ENCODE results near the gene LRRC28.

DNA sequence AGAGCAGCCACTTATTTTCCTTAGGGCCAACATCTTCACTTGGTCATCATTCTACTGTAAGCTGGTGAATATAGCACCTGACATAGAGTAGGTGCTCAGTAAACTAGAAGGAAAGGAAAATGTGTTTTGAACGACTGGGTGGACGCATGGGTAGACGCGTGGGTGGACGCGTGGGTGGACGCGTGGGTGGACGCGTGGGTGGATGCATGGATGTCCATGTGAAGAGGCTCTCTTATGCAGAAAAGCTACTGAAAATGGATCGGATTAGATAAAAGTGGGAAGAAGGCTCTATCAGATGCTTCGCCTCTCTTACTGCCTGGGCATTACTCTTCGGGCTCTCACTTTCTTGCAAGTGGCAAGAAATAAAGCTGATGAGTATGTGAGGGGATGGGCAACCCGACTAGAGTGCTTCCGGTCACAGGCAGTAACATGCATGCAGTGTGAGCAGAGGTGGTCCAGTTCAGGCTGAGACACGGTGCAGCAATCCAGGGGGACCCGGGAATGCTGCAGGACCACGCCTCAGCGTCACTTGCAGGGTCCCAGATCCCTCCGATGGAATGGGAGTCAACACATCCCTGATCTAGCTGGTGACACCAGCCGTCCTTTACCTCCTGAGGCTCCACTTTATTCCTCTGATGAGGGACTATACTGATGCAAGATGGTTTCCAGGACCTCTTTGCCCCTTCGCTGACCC lies 176.5 kb downstream of the LRRC28 start:
- TF ChIP-seq SAP30 (IDR thresholded peaks at IDR 0.05; ENCODE audit: borderline replicate concordance, insufficient read depth, low read depth, low read length, poor library complexity, severe bottlenecking) (no peak), ZC3H4 (CRISPR knock-in tag; IDR thresholded peaks at IDR 0.05; ENCODE audit: borderline replicate concordance) (no peak)

Data from K562 (cell line).